GM18517 (cell line): ENCODE measurements around the gene SAMD9.
"Not testable (repeated sequence)": the region's sequence is repeated elsewhere in the genome, so short reads cannot be mapped to it uniquely, and the experiment has no call there.

Experiments used
- ATAC-seq: cut with Tn5 transposase; IDR thresholded peaks from one replicate; pipeline ENCODE4 v1.9.1; 2021; ENCODE audit warnings: mild to moderate bottlenecking, moderate library complexity; ENCODE audit not compliant: unreplicated experiment

Gene SAMD9

GRCh38 chr7:93120592-93121549, 3.1 kb upstream of the SAMD9 start:
- ATAC-seq: no peak

GRCh38 chr7:93119191-93119905, 1.6 kb upstream of the SAMD9 start:
- ATAC-seq: no peak

- ATAC-seq: peak; percentile 10
Measured at GRCh38 chr7:93117327-93117726, 452 bp downstream of the SAMD9 start.

GRCh38 chr7:93115796-93116195, 2.0 kb downstream of the SAMD9 start:
- no peak for ATAC-seq

GRCh38 chr7:93108003-93108402, 9.8 kb downstream of the SAMD9 start:
- ATAC-seq: no peak

- no peak for ATAC-seq
Measured at GRCh38 chr7:93097388-93097787, 20.4 kb downstream of the SAMD9 start.

GRCh38 chr7:93092757-93093370, 24.9 kb downstream of the SAMD9 start:
- peak; percentile 76 for ATAC-seq

GRCh38 chr7:93073357-93073756, 44.4 kb downstream of the SAMD9 start:
- ATAC-seq: not testable (repeated sequence)

GRCh38 chr7:93062599-93062998, 55.2 kb downstream of the SAMD9 start:
- ATAC-seq: no peak

- ATAC-seq: no peak
Measured at GRCh38 chr7:93060865-93061264, 56.9 kb downstream of the SAMD9 start.

- ATAC-seq: no peak
Measured at GRCh38 chr7:93060025-93060424, 57.8 kb downstream of the SAMD9 start.

- ATAC-seq: not testable (repeated sequence)
Measured at GRCh38 chr7:93056621-93057020, 61.2 kb downstream of the SAMD9 start.

GRCh38 chr7:93055543-93056107, 62.2 kb downstream of the SAMD9 start:
- peak; percentile 74 for ATAC-seq

- ATAC-seq: no peak
Measured at GRCh38 chr7:93054975-93055374, 62.8 kb downstream of the SAMD9 start.

GRCh38 chr7:93053949-93054943, 63.5 kb downstream of the SAMD9 start:
- ATAC-seq: no peak

- no peak for ATAC-seq
Measured at GRCh38 chr7:93053209-93053948, 64.4 kb downstream of the SAMD9 start.

GRCh38 chr7:93051660-93052059, 66.1 kb downstream of the SAMD9 start:
- ATAC-seq: no peak
